Lung (tissue), 16 donors: ENCODE results near the gene ZNF221. TPM values are rescaled to one million over a fixed set of nuclear protein-coding genes. Genes with fewer than 3 reads are reported as not detected.
A peak's percentile ranks its signal among the peaks of the same experiment; 100 is the strongest.

Source experiments
- ATAC-seq: fragments of 200-7000 bp; cut with Tn5 transposase; one replicate; pipeline ENCODE4 v1.9.1; 2020; ENCODE audit warnings: moderate number of reproducible peaks; ENCODE audit not compliant: insufficient read depth, low FRiP score
- DNase-seq, 3 donors: peaks; one replicate each; pipeline ENCODE4 v3.0.0-alpha.2; 2013 to 2017
- H3K27ac ChIP-seq, 2 donors: one replicate each; pipeline ENCODE4 v1.5.1; 2013; ENCODE audit warnings: mild to moderate bottlenecking in 2 of 2, moderate library complexity in 2 of 2, control low read depth in 1 of 2, inconsistent platforms in 1 of 2, low read depth in 1 of 2, low read length in 1 of 2
- H3K27me3 ChIP-seq, 3 donors: one replicate each; pipeline ENCODE4 v1.5.1; 2013; ENCODE audit warnings: low read length in 2 of 3; ENCODE audit not compliant: control insufficient read depth in 3 of 3, insufficient read depth in 3 of 3
- H3K36me3 ChIP-seq, 4 donors: one replicate each; pipeline ENCODE4 v1.5.1; 2013; ENCODE audit warnings: low read length in 4 of 4, mild to moderate bottlenecking in 1 of 4, moderate library complexity in 1 of 4; ENCODE audit not compliant: control insufficient read depth in 4 of 4, insufficient read depth in 4 of 4
- H3K4me1 ChIP-seq, 5 donors: one replicate each; pipeline ENCODE4 v1.5.1; 2013; ENCODE audit warnings: low read length in 5 of 5, mild to moderate bottlenecking in 2 of 5, moderate library complexity in 1 of 5; ENCODE audit not compliant: control insufficient read depth in 5 of 5, insufficient read depth in 5 of 5
- H3K4me3 ChIP-seq: one replicate; pipeline ENCODE4 v1.5.1; 2013; ENCODE audit warnings: mild to moderate bottlenecking, control low read depth, moderate library complexity
- H3K9ac ChIP-seq, 2 donors: one replicate each; pipeline ENCODE4 v1.5.1; 2013; ENCODE audit warnings: low read length in 2 of 2, control low read depth in 1 of 2; ENCODE audit not compliant: insufficient read depth in 1 of 2
- H3K9me3 ChIP-seq, 4 donors: one replicate each; pipeline ENCODE4 v1.5.1; 2013; ENCODE audit warnings: low read length in 3 of 4, mild to moderate bottlenecking in 1 of 4, moderate library complexity in 1 of 4; ENCODE audit not compliant: control insufficient read depth in 4 of 4, insufficient read depth in 3 of 4
- WGBS, 2 donors: extraction: QIAGEN DNeasy Blood & Tissue Kit; methylation state at CpG; one replicate each; pipeline ENCODE4 v1.1.7; 2013; 5-methylcytosine and 5-hydroxymethylcytosine counted together
- long read RNA-seq, 5 donors: transcript quantifications; one replicate each; lab custom pipeline, GENCODE V29; 2026
- polyA plus RNA-seq, 2 donors: library from polyadenylated mRNA; stranded (reverse); fragments of 200-250 nt; gene quantifications; one replicate each; pipeline ENCODE4 v1.2.1, GENCODE V29; 2013
- total RNA-seq, 2 donors: library from RNA; depleted of rRNA in 1 of 2; stranded (reverse); fragments of >200 nt in 1 of 2; gene quantifications; one replicate each; pipeline ENCODE4 v1.2.1, GENCODE V29; 2014 to 2021
- TF ChIP-seq, protein P1 (sequence below): IDR thresholded peaks from 2 replicates; pipeline ENCODE4 v1.5.1; 2012; ENCODE audit warnings: mild to moderate bottlenecking; ENCODE audit errors: control extremely low read depth, extremely low read depth
- donor health status: control.
- donor health status: control.
- donor health status: Bipolar disorder and iron deficiency.
- donor health status: healthy.
- donor health status: DM: yes; HTN: yes; CAD: no.

The ZNF221 gene
- total RNA-seq (10 to 100 TPM in 1 of 2 donors, 1 to 10 TPM in 1; 2.6 to 13.1 TPM), polyA plus RNA-seq (under 1 TPM; 0.71 to 0.81 TPM)
- long read RNA-seq, donor 1, partial matches to known transcripts: 0 of 1 reads
- long read RNA-seq, donor 1, other reads (novel, unspliced or antisense): 0 of 1 reads
- long read RNA-seq, donor 2: 0 reads
- long read RNA-seq, donor 3, partial matches to known transcripts: 11 of 13 reads
- long read RNA-seq, donor 3, other reads (novel, unspliced or antisense): 0 of 13 reads
- long read RNA-seq, donor 4: 0 reads
- long read RNA-seq, donor 5, transcript ZNF221-202 (5 exons, 2,034 nt): major isoform, 5 of 6 reads
- long read RNA-seq, donor 5, partial matches to known transcripts: 0 of 6 reads
- long read RNA-seq, donor 5, other reads (novel, unspliced or antisense): 0 of 6 reads

- peak within 1 kb of the TSS; percentile 70 to 94 for H3K9ac ChIP-seq
- H3K36me3 ChIP-seq: peaks cover 0 to 39% (median 14%) of the 10 kb centered on the region in 4 donors
- peak within 1 kb of the TSS; percentile 80 to 83 for H3K27ac ChIP-seq
- H3K4me3 ChIP-seq: peak within 1 kb of the TSS; percentile 71
- H3K27me3 ChIP-seq: no peaks in the 10 kb centered on the region
- TF ChIP-seq, protein P1, sequence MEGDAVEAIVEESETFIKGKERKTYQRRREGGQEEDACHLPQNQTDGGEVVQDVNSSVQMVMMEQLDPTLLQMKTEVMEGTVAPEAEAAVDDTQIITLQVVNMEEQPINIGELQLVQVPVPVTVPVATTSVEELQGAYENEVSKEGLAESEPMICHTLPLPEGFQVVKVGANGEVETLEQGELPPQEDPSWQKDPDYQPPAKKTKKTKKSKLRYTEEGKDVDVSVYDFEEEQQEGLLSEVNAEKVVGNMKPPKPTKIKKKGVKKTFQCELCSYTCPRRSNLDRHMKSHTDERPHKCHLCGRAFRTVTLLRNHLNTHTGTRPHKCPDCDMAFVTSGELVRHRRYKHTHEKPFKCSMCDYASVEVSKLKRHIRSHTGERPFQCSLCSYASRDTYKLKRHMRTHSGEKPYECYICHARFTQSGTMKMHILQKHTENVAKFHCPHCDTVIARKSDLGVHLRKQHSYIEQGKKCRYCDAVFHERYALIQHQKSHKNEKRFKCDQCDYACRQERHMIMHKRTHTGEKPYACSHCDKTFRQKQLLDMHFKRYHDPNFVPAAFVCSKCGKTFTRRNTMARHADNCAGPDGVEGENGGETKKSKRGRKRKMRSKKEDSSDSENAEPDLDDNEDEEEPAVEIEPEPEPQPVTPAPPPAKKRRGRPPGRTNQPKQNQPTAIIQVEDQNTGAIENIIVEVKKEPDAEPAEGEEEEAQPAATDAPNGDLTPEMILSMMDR: no peak
- H3K9me3 ChIP-seq: peaks cover 0 to 34% (median 10%) of the 10 kb centered on the region in 4 donors
- 0 to 1% methylated on average over 40 of the region's 40 CpGs for WGBS, 2 donors
- peaks cover 0 to 2% (median 0%) of the 10 kb centered on the region in 5 donors for H3K4me1 ChIP-seq
- DNase-seq (peak; percentile 95 to 99 (median 98)), ATAC-seq (peak; percentile 98)
Measured at GRCh38 chr19:43950834-43951645, at the start of gene ZNF221. Gene ZNF221, plus strand, starts transcription at chr19:43951228. Its CDS starts 11,499 bp downstream, at chr19:43962727.

- H3K27ac ChIP-seq: peak overlapping the region; percentile 45 to 73
- H3K9me3 ChIP-seq: peaks cover 0 to 31% (median 19%) of the 10 kb centered on the region in 4 donors
- peaks cover 0 to 8% (median 7%) of the 10 kb centered on the region in 5 donors for H3K4me1 ChIP-seq
- TF ChIP-seq, protein P1: no peak
- peaks cover 0 to 19% (median 3%) of the 10 kb centered on the region in 4 donors for H3K36me3 ChIP-seq
- DNase-seq (peak; percentile 90 to 93 (median 91)), ATAC-seq (peak; percentile 98)
- no peaks in the 10 kb centered on the region for H3K27me3 ChIP-seq
- peak overlapping the region; percentile 83 for H3K4me3 ChIP-seq
- WGBS, 2 donors: 16 to 17% methylated on average over 39 of the region's 39 CpGs
- H3K9ac ChIP-seq: peak overlapping the region; percentile 50 to 63
Measured at GRCh38 chr19:43901395-43902390, 49.3 kb upstream of the ZNF221 start.

DNA sequence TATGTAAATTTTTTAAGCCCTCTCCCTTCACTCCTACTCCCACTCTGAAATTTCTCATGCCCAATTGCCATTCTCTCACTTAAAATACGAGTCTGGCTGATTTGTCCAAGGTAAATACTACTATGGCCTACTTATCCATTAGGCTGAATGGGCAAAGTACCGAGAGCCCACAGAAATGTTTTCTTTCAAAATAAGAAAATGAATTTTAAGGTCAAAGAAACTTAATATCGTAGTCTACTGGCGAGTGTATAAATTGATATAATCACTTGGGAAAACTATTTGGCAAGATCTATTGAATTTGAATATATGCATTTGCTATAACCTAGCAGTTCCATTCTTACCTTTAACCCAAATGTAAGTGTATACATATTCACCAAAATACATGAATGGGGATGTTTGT, 48.6 kb upstream of the ZNF221 start:
- Histone ChIP-seq H3K9ac (no peak overlapping the region), H3K4me3 (no peak overlapping the region), H3K9me3 (peaks cover 4 to 36% (median 18%) of the 10 kb centered on the region in 4 donors), H3K4me1 (peaks cover 0 to 8% (median 7%) of the 10 kb centered on the region in 5 donors), H3K27me3 (no peaks in the 10 kb centered on the region), H3K36me3 (peaks cover 0 to 18% (median 3%) of the 10 kb centered on the region in 4 donors), H3K27ac (no peak overlapping the region)
- WGBS, 2 donors: 95 to 96% methylated on average over 4 of the region's 4 CpGs
- TF ChIP-seq, protein P1: no peak
- ATAC-seq: no peak
- DNase-seq: no peak
